GM23248 (cell line): ENCODE data around the gene CAMKV. TPM values are rescaled to one million over a fixed set of nuclear protein-coding genes. Genes with fewer than 3 reads are reported as not detected.
A peak's percentile ranks its signal among the peaks of the same experiment; 100 is the strongest.
"Not testable (repeated sequence)": the region's sequence is repeated elsewhere in the genome, so short reads cannot be mapped to it uniquely, and the experiment has no call there.

ENCODE experiments used
- DNase-seq: peaks from one replicate; pipeline ENCODE4 v3.0.0-alpha.2; 2015
- H2AFZ ChIP-seq: fragments of 200-600 bp; sonication (generic); 2 replicates; pipeline ENCODE4 v1.6.1; 2016; ENCODE audit warnings: antibody characterized with exemption
- H3F3A ChIP-seq: fragments of 200-600 bp; sonication (generic); 2 replicates; pipeline ENCODE4 v1.6.1; 2016; ENCODE audit warnings: mild to moderate bottlenecking, antibody characterized with exemption, mixed run types; ENCODE audit not compliant: insufficient read depth
- H3K27ac ChIP-seq: fragments of 200-600 bp; sonication (generic); 2 replicates; pipeline ENCODE4 v1.5.1; 2016; ENCODE audit warnings: mild to moderate bottlenecking
- H3K27me3 ChIP-seq: fragments of 200-600 bp; sonication (generic); replicated peaks from 2 replicates; pipeline ENCODE4 v1.6.1; 2016; ENCODE audit warnings: mild to moderate bottlenecking; ENCODE audit not compliant: insufficient read depth
- H3K36me3 ChIP-seq: fragments of 200-600 bp; sonication (generic); 2 replicates; pipeline ENCODE4 v1.6.1; 2016; ENCODE audit warnings: low read depth, mild to moderate bottlenecking
- H3K4me1 ChIP-seq: fragments of 200-600 bp; sonication (generic); 2 replicates; pipeline ENCODE4 v1.6.1; 2016; ENCODE audit warnings: mild to moderate bottlenecking; ENCODE audit not compliant: insufficient read depth
- H3K4me2 ChIP-seq: fragments of 200-600 bp; sonication (generic); one replicate; pipeline ENCODE4 v1.6.1; 2016; ENCODE audit warnings: mild to moderate bottlenecking; ENCODE audit not compliant: unreplicated experiment
- H3K4me3 ChIP-seq: fragments of 200-600 bp; sonication (generic); 2 replicates; pipeline ENCODE4 v1.5.1; 2016; ENCODE audit warnings: mild to moderate bottlenecking
- H3K79me2 ChIP-seq: fragments of 200-600 bp; sonication (generic); 2 replicates; pipeline ENCODE4 v1.6.1; 2016; ENCODE audit warnings: mild to moderate bottlenecking; ENCODE audit not compliant: insufficient read depth
- H3K9ac ChIP-seq: fragments of 200-600 bp; sonication (generic); 2 replicates; pipeline ENCODE4 v1.6.1; 2016; ENCODE audit warnings: mild to moderate bottlenecking
- H3K9me2 ChIP-seq: fragments of 200-600 bp; sonication (generic); 2 replicates; pipeline ENCODE4 v1.6.1; 2016; ENCODE audit warnings: mixed run types, mild to moderate bottlenecking, moderate library complexity; ENCODE audit not compliant: insufficient read depth
- H3K9me3 ChIP-seq: fragments of 200-600 bp; sonication (generic); one replicate; pipeline ENCODE4 v1.6.1; 2017; ENCODE audit warnings: low read depth
- H4K20me1 ChIP-seq: fragments of 200-600 bp; sonication (generic); 2 replicates; pipeline ENCODE4 v1.6.0; 2016; ENCODE audit not compliant: insufficient read depth
- EZH2 ChIP-seq: fragments of 200-600 bp; sonication (generic); IDR thresholded peaks from 2 replicates; pipeline ENCODE4 v1.6.1; 2018; ENCODE audit warnings: antibody characterized with exemption, mild to moderate bottlenecking; ENCODE audit not compliant: insufficient read depth, poor library complexity, severe bottlenecking
- EZH2phosphoT487 ChIP-seq: fragments of 200-600 bp; sonication (generic); IDR thresholded peaks from 2 replicates; pipeline ENCODE4 v1.6.1; 2018; ENCODE audit warnings: antibody characterized with exemption, moderate library complexity, mild to moderate bottlenecking, low read depth; ENCODE audit not compliant: insufficient read depth
- WGBS, 2 experiments: methylation state at CpG; one replicate each; pipeline ENCODE4 v1.1.6; 2015 to 2017; ENCODE audit warnings: low lambda C conversion rate in 2 of 2, low coverage in 1 of 2; ENCODE audit errors: missing lambda C conversion rate in 2 of 2; 5-methylcytosine and 5-hydroxymethylcytosine counted together
- in situ Hi-C: fragments of 300-500 bp; cut with MboI; formaldehyde crosslinking; loops from 2 replicates; pipeline ENCODE4 v1.15.0; 2020
- polyA plus RNA-seq: library from polyadenylated mRNA; unstranded; fragments of >200 nt; fragmentation: Nextera tagmentation; extraction: Ambion mirVana; gene quantifications from 2 replicates; pipeline ENCODE4 v1.2.1, GENCODE V29; 2016
- total RNA-seq: library from RNA; depleted of rRNA; stranded (reverse); fragments of >200 nt; shearing (Covaris generic); gene quantifications from 2 replicates; pipeline ENCODE4 v1.2.3, GENCODE V29; 2014

The CAMKV gene
- total and polyA plus RNA-seq, 2 experiments from 2014 or later = 0.19 TPM; not detected in 1

DNA sequence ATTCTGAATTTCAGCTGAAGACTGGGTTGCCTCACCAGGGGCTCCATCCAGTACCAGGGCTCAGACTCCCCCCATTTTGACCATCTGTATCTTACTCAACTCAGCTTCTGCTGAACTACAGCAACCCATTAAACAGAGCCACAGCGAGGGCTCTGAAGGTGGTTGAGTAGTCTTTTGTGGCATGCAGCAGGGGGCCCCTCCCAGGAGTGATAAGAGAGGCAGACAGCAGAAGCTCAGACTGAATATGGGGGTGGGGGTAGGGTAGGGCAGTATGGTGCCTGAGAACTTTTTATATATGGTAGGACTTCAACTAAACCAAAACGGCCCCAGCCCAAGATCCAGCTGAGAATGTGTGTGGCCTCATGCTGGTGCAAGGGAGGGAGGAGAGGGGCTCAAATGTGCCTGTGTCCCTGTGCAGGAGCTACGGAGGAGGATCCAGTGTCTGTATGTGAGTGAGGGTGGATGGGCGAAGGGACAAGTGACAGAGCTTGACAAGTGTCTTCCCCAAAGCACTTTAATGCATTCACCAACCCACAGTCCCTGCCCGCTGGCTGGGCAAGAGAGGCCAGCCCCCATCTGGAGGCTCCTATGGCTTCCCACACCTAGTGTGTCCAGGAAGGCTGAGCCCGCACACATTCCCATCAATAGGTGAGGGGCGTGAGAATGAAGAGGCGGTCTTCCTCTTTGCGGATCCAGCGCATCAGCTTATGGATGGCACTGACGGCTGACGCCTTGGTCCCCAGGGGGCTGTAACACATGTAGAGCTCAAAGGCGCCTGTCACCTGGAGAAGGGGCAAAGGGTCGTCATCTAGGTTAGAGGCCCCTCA lies 38.9 kb upstream of the CAMKV start:
- TF ChIP-seq EZH2phosphoT487 (no peak), EZH2 (no peak)
- no peak overlapping the region for H3K4me3 ChIP-seq
- no peaks in the 10 kb centered on the region for H3K79me2 ChIP-seq
- no peak for DNase-seq
- no peaks in the 10 kb centered on the region for H3K36me3 ChIP-seq
- no peaks in the 10 kb centered on the region for H3K27me3 ChIP-seq
- 87 to 89% methylated on average over 14 of the region's 14 CpGs for WGBS, 2 experiments
- H3K27ac ChIP-seq = no peak overlapping the region
- peaks cover 7% of the 10 kb centered on the region; the same call in 1 of the 2 replicates for H3K4me1 ChIP-seq
- no peaks in the 10 kb centered on the region for H3K9me3 ChIP-seq
- H3K4me2 ChIP-seq = no peak overlapping the region
- no peak overlapping the region for H3K9ac ChIP-seq
- 0 out of 2 replicates have a peak, but pooled peaks cover 5% of the 10 kb centered on the region for H3F3A ChIP-seq
- in situ Hi-C loops = no loop called here
- H2AFZ ChIP-seq = no peak overlapping the region
- H3K9me2 ChIP-seq = no peaks in the 10 kb centered on the region
- H4K20me1 ChIP-seq = no peaks in the 10 kb centered on the region

DNA sequence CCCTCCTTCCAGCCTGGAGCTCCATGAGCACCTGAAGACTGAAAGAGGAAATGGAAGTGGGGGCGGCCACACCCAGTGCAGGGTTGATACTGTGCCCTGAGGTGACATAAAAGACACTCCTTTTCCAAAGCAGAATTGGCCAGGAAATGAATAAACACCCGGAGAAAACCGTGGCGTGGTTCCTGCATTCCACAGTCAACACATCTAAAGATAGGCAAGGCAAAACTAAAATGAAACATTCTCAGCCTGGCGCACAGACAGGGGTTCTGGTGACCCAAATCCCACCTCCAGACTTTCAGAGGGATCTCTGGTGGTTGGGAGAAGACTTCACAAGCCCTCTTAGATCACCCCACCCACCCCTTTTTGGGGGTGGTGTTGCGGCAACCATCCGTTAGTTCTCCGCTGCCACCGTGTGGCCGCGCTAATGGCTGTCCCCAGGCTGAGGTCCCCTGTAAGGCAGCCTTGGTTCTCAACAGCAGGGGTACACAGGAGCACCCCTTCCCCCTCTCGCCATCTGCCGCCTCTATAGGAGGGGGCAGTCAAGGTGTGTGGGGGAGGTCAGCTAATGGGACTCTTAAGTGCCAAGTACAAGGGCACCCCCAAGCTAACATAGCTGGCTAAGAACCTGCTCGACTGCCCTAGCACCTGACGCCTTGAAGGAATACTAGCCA lies 36.5 kb upstream of the CAMKV start:
- H3K4me3 ChIP-seq = peak overlapping the region; percentile 61
- peak overlapping the region; percentile 72 for H2AFZ ChIP-seq
- TF ChIP-seq EZH2 (no peak), EZH2phosphoT487 (no peak)
- in situ Hi-C loops = no loop called here
- no peaks in the 10 kb centered on the region for H3K36me3 ChIP-seq
- no peak overlapping the region for H3K27ac ChIP-seq
- no peaks in the 10 kb centered on the region for H3K27me3 ChIP-seq
- no peaks in the 10 kb centered on the region for H4K20me1 ChIP-seq
- H3K4me2 ChIP-seq = peak overlapping the region; percentile 84
- WGBS, 2 experiments = 17 to 18% methylated on average over 15 of the region's 15 CpGs
- peak overlapping the region; percentile 40 for H3K9ac ChIP-seq
- no peaks in the 10 kb centered on the region for H3K9me2 ChIP-seq
- peak; percentile 67 for DNase-seq
- peaks cover 11% of the 10 kb centered on the region for H3K4me1 ChIP-seq
- no peaks in the 10 kb centered on the region for H3K9me3 ChIP-seq
- H3F3A ChIP-seq = 0 out of 2 replicates have a peak, but pooled peaks cover 5% of the 10 kb centered on the region
- no peaks in the 10 kb centered on the region for H3K79me2 ChIP-seq

DNA sequence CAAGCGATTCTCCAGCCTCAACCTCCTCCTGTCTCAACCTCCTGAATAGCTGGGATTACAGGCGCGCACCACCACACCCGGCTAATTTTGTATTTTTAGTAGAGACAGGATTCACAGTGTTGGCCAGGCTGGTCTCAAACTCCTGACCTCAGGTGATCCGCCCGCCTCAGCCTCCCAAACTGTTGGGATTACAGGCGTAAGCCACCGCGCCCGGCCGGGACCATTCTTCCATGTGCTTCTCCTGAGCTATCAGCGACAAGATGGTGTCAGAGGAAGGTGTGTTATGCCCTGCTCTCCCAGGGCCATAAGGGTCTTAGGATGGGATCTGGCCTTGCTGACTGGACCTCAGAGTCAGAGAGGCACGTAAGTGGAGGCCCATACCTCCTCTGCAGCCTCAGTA lies 34.7 kb upstream of the CAMKV start:
- H3K27me3 ChIP-seq, H3K79me2 ChIP-seq, H3K27ac ChIP-seq, DNase-seq, H3K9me2 ChIP-seq, H3K4me3 ChIP-seq, H4K20me1 ChIP-seq, H3K9ac ChIP-seq, H2AFZ ChIP-seq, H3K4me2 ChIP-seq, H3F3A ChIP-seq, H3K9me3 ChIP-seq, in situ Hi-C loops, H3K36me3 ChIP-seq: not testable (repeated sequence)
- peaks cover 20% of the 10 kb centered on the region for H3K4me1 ChIP-seq
- WGBS, 2 experiments = 97 to 100% methylated on average over 13 of the region's 13 CpGs

DNA sequence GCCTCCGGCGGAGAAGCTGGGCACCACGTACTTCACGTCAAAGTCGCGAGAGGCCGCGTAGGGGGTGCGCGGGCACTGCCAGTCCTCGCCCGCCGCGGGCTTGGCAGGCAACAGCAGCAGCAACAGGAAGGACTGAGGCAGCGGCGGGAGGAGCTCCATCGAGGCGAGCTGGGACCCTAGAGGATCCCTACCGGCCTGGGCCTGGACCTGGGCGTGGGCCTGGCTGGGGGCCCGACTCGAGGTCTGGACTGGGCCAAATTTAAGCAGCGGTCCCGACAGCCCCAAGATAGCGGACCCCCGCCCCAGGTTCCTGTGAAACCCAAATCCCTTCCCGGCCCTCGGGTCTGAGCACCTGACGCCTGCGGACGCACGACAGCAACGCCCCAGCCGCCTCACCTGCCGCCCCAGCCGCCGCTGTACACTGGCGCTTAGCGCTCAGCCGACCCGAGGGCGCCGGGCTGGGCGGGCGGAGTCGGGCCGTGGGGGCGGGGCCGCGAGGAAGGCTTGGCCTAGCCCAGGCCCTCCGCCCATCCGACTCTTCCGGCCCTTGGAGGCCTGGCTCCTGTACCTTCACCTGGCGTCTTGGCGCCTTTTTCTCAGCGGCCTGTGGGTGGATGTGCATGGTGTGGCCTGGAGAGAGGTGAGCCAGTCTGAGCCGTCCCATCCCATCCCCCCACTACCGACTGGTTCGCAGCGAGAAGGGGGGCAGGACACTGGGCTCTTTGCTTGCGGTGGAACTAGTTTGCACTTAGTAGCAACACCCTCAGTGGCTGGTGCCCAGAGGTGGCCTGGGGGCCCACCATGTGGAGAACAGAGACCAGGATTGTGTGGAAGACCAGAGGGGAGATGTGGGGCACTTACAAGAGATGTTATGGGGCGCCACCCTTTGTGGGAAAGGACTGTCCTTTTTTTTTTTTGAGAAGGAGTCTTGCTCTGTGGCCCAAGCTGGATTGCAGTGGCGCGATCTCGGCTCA lies 34.0 kb upstream of the CAMKV start, which contains the start of gene MST1R:
TSS of gene MST1R (minus strand) at position 423 of the 974 bp plus-strand sequence. CDS start at position 159, 264 bp downstream.
- Histone ChIP-seq H4K20me1 (no peaks in the 10 kb centered on the region), H2AFZ (peak within 1 kb of the TSS; percentile 89), H3K79me2 (no peaks in the 10 kb centered on the region), H3K4me2 (peak within 1 kb of the TSS; percentile 59), H3K9me3 (no peaks in the 10 kb centered on the region), H3K4me1 (peaks cover 20% of the 10 kb centered on the region), H3K9me2 (no peaks in the 10 kb centered on the region), H3K27me3 (no peaks in the 10 kb centered on the region), H3K27ac (no peak within 1 kb of the TSS), H3F3A (0 out of 2 replicates have a peak, but pooled peaks cover 5% of the 10 kb centered on the region), H3K4me3 (peak within 1 kb of the TSS; percentile 62), H3K9ac (peak within 1 kb of the TSS; percentile 55), H3K36me3 (no peaks in the 10 kb centered on the region)
- peak; percentile 74 for DNase-seq
- WGBS, 2 experiments = 34 to 46% methylated on average over 44 to 55 of the region's 65 CpGs
- TF ChIP-seq EZH2phosphoT487 = no peak
- TF ChIP-seq EZH2 = no peak
- in situ Hi-C loops = no loop called here
